ENCODE results near the gene CDC16. TPM values are rescaled to one million over a fixed set of nuclear protein-coding genes. Genes with fewer than 3 reads are reported as not detected.
"Not testable (repeated sequence)": the region's sequence is repeated elsewhere in the genome, so short reads cannot be mapped to it uniquely, and the experiment has no call there.

The CDC16 gene
- total and polyA plus RNA-seq, 7 experiments from 2014 or later: 20.1 to 108 (median 78.3) TPM

- ATAC-seq; H3K27ac ChIP-seq (ENCODE audit: low read depth, low read length); H3K36me3 ChIP-seq (ENCODE audit: control insufficient read depth in 2 of 3, insufficient read depth in 3 of 3, low read length in 3 of 3); H3K4me3 ChIP-seq (ENCODE audit: low read length); CTCF ChIA-PET; H3K27me3 Mint-ChIP-seq; intact Hi-C loops (cut with micrococcal nuclease); DNase-seq; H3K9me3 Mint-ChIP-seq; H3K4me3 Mint-ChIP-seq; H3K36me3 Mint-ChIP-seq; H3K27me3 ChIP-seq (ENCODE audit: control insufficient read depth in 2 of 2, insufficient read depth in 2 of 2, low read length in 2 of 2); H3K27ac Mint-ChIP-seq; H3K9me3 ChIP-seq (ENCODE audit: control insufficient read depth in 2 of 3, low read length in 3 of 3): not testable (repeated sequence)
- H3K4me1 ChIP-seq (ENCODE audit: control insufficient read depth in 2 of 2, insufficient read depth in 2 of 2, low read length in 2 of 2): peaks cover 6 to 23% of the 10 kb centered on the region in 2 donors
- peaks cover 10 to 52% (median 38%) of the 10 kb centered on the region in 7 donors for H3K4me1 Mint-ChIP-seq
- POLR2A ChIA-PET: interaction anchor here (0.8 kb wide), 1 partner anchor 37 kb away, joined by 3 read pairs; no protein-coding TSS in a partner anchor
Observed at GRCh38 chr13:114199526-114199925, 35.2 kb upstream of the CDC16 start.

- Histone ChIP-seq H3K27me3 (ENCODE audit: control insufficient read depth in 2 of 2, insufficient read depth in 2 of 2, low read length in 2 of 2) (no peaks in the 10 kb centered on the region), H3K27ac (ENCODE audit: low read depth, low read length) (no peak overlapping the region), H3K4me1 (ENCODE audit: control insufficient read depth in 2 of 2, insufficient read depth in 2 of 2, low read length in 2 of 2) (peaks cover 4 to 18% of the 10 kb centered on the region in 2 donors), H3K9me3 (ENCODE audit: control insufficient read depth in 2 of 3, low read length in 3 of 3) (peaks cover 0 to 8% (median 0%) of the 10 kb centered on the region in 3 experiments), H3K4me3 (ENCODE audit: low read length) (no peak overlapping the region), H3K36me3 (ENCODE audit: control insufficient read depth in 2 of 3, insufficient read depth in 3 of 3, low read length in 3 of 3) (no peaks in the 10 kb centered on the region)
- ATAC-seq: no peak
- POLR2A ChIA-PET: interaction anchor here (0.8 kb wide), 1 partner anchor 38 kb away, joined by 3 read pairs; no protein-coding TSS in a partner anchor
- DNase-seq: no peak
- intact Hi-C loops (cut with micrococcal nuclease): no loop called here
- H3K9me3 Mint-ChIP-seq: peaks cover 0 to 12% (median 0%) of the 10 kb centered on the region in 11 donors
- H3K4me1 Mint-ChIP-seq: peaks cover 9 to 52% (median 38%) of the 10 kb centered on the region in 7 donors
- peaks cover 0 to 2% (median 0%) of the 10 kb centered on the region in 5 donors for H3K36me3 Mint-ChIP-seq
- H3K27me3 Mint-ChIP-seq: peaks cover 0 to 3% (median 0%) of the 10 kb centered on the region in 5 donors
- H3K4me3 Mint-ChIP-seq: peak overlapping the region in 1 of 10 donors; percentile 55
- CTCF ChIA-PET: no interaction called here
- H3K27ac Mint-ChIP-seq: peak overlapping the region in 1 of 9 donors; percentile 30
Observed at GRCh38 chr13:114199954-114200353, 34.7 kb upstream of the CDC16 start.

GRCh38 chr13:114200399-114200911 lies 34.2 kb upstream of the CDC16 start:
- ATAC-seq (no peak), DNase-seq (no peak)
- ChIA-PET POLR2A (interaction anchor here (0.8 kb wide), 1 partner anchor 38 kb away, joined by 3 read pairs; no protein-coding TSS in a partner anchor), CTCF (interaction anchor here (0.6 kb wide), 1 partner anchor 111 kb away, joined by 4 read pairs; no protein-coding TSS in a partner anchor)
- peaks cover 0 to 8% (median 0%) of the 10 kb centered on the region in 3 experiments for H3K9me3 ChIP-seq (ENCODE audit: control insufficient read depth in 2 of 3, low read length in 3 of 3)
- peaks cover 6 to 48% (median 35%) of the 10 kb centered on the region in 7 donors for H3K4me1 Mint-ChIP-seq
- intact Hi-C loops (cut with micrococcal nuclease): no loop called here
- H3K4me3 Mint-ChIP-seq: peak overlapping the region in 1 of 10 donors; percentile 55
- peaks cover 0 to 2% (median 0%) of the 10 kb centered on the region in 5 donors for H3K36me3 Mint-ChIP-seq
- no peaks in the 10 kb centered on the region for H3K27me3 ChIP-seq (ENCODE audit: control insufficient read depth in 2 of 2, insufficient read depth in 2 of 2, low read length in 2 of 2)
- no peak overlapping the region for H3K4me3 ChIP-seq (ENCODE audit: low read length)
- H3K9me3 Mint-ChIP-seq: peaks cover 0 to 12% (median 0%) of the 10 kb centered on the region in 11 donors
- no peak overlapping the region for H3K27ac ChIP-seq (ENCODE audit: low read depth, low read length)
- no peaks in the 10 kb centered on the region for H3K36me3 ChIP-seq (ENCODE audit: control insufficient read depth in 2 of 3, insufficient read depth in 3 of 3, low read length in 3 of 3)
- peaks cover 0 to 3% (median 0%) of the 10 kb centered on the region in 5 donors for H3K27me3 Mint-ChIP-seq
- no peak overlapping the region for H3K27ac Mint-ChIP-seq
- peaks cover 0 to 16% of the 10 kb centered on the region in 2 donors for H3K4me1 ChIP-seq (ENCODE audit: control insufficient read depth in 2 of 2, insufficient read depth in 2 of 2, low read length in 2 of 2)

- H3K9me3 Mint-ChIP-seq: peaks cover 0 to 18% (median 0%) of the 10 kb centered on the region in 11 donors
- peaks cover 0 to 8% (median 0%) of the 10 kb centered on the region in 3 experiments for H3K9me3 ChIP-seq (ENCODE audit: control insufficient read depth in 2 of 3, low read length in 3 of 3)
- peaks cover 0 to 6% (median 0%) of the 10 kb centered on the region in 5 donors for H3K36me3 Mint-ChIP-seq
- H3K27me3 ChIP-seq (ENCODE audit: control insufficient read depth in 2 of 2, insufficient read depth in 2 of 2, low read length in 2 of 2): no peaks in the 10 kb centered on the region
- ChIA-PET CTCF (interaction anchor here (0.6 kb wide), 1 partner anchor 71 kb away, joined by 7 read pairs; no protein-coding TSS in a partner anchor), POLR2A (interaction anchor here (0.7 to 1.4 kb wide), 2 partner anchors 58 to 80 kb away, joined by 3 read pairs; no protein-coding TSS in a partner anchor)
- ATAC-seq: no peak
- DNase-seq: no peak
- H3K27me3 Mint-ChIP-seq: peaks cover 0 to 3% (median 0%) of the 10 kb centered on the region in 5 donors
- H3K4me1 Mint-ChIP-seq: peaks cover 10 to 46% (median 36%) of the 10 kb centered on the region in 7 donors
- intact Hi-C loops (cut with micrococcal nuclease): no loop called here
- H3K27ac Mint-ChIP-seq: peak overlapping the region in 3 of 9 donors; percentile 17 to 78 (median 67)
- H3K4me3 ChIP-seq (ENCODE audit: low read length): no peak overlapping the region
- peak overlapping the region in 2 of 10 donors; percentile 18 to 21 for H3K4me3 Mint-ChIP-seq
- no peak overlapping the region for H3K27ac ChIP-seq (ENCODE audit: low read depth, low read length)
- H3K4me1 ChIP-seq (ENCODE audit: control insufficient read depth in 2 of 2, insufficient read depth in 2 of 2, low read length in 2 of 2): peaks cover 0 to 16% of the 10 kb centered on the region in 2 donors
- no peaks in the 10 kb centered on the region for H3K36me3 ChIP-seq (ENCODE audit: control insufficient read depth in 2 of 3, insufficient read depth in 3 of 3, low read length in 3 of 3)
Observed at GRCh38 chr13:114202581-114202980, 32.1 kb upstream of the CDC16 start.

- CTCF ChIA-PET: no interaction called here
- Histone ChIP-seq H3K36me3 (ENCODE audit: control insufficient read depth in 2 of 3, insufficient read depth in 3 of 3, low read length in 3 of 3) (no peaks in the 10 kb centered on the region), H3K4me1 (ENCODE audit: control insufficient read depth in 2 of 2, insufficient read depth in 2 of 2, low read length in 2 of 2) (peaks cover 0 to 16% of the 10 kb centered on the region in 2 donors), H3K9me3 (ENCODE audit: control insufficient read depth in 2 of 3, low read length in 3 of 3) (peaks cover 0 to 8% (median 0%) of the 10 kb centered on the region in 3 experiments), H3K27ac (ENCODE audit: low read depth, low read length) (no peak overlapping the region), H3K4me3 (ENCODE audit: low read length) (no peak overlapping the region), H3K27me3 (ENCODE audit: control insufficient read depth in 2 of 2, insufficient read depth in 2 of 2, low read length in 2 of 2) (no peaks in the 10 kb centered on the region)
- Mint-ChIP-seq H3K36me3 (peaks cover 0 to 6% (median 0%) of the 10 kb centered on the region in 5 donors), H3K27me3 (peaks cover 0 to 3% (median 0%) of the 10 kb centered on the region in 5 donors), H3K4me1 (peaks cover 10 to 46% (median 36%) of the 10 kb centered on the region in 7 donors), H3K27ac (peak overlapping the region in 5 of 9 donors; percentile 1 to 78 (median 67)), H3K4me3 (peak overlapping the region in 2 of 10 donors; percentile 25), H3K9me3 (peaks cover 0 to 19% (median 0%) of the 10 kb centered on the region in 11 donors)
- ATAC-seq: peak; percentile 61
- intact Hi-C loops (cut with micrococcal nuclease): no loop called here
- POLR2A ChIA-PET: interaction anchor here (0.7 to 1.0 kb wide), 2 partner anchors 13 to 81 kb away, joined by 3 read pairs; no protein-coding TSS in a partner anchor
- peak in 4 of 9 donors; percentile 22 to 45 (median 30) for DNase-seq
Observed at GRCh38 chr13:114203536-114203935, 31.2 kb upstream of the CDC16 start.

GRCh38 chr13:114204894-114205293 lies 29.8 kb upstream of the CDC16 start:
- Histone ChIP-seq H3K27ac (ENCODE audit: low read depth, low read length) (no peak overlapping the region), H3K4me3 (ENCODE audit: low read length) (no peak overlapping the region), H3K27me3 (ENCODE audit: control insufficient read depth in 2 of 2, insufficient read depth in 2 of 2, low read length in 2 of 2) (no peaks in the 10 kb centered on the region), H3K9me3 (ENCODE audit: control insufficient read depth in 2 of 3, low read length in 3 of 3) (peaks cover 0 to 7% (median 0%) of the 10 kb centered on the region in 3 experiments), H3K4me1 (ENCODE audit: control insufficient read depth in 2 of 2, insufficient read depth in 2 of 2, low read length in 2 of 2) (peaks cover 0 to 16% of the 10 kb centered on the region in 2 donors), H3K36me3 (ENCODE audit: control insufficient read depth in 2 of 3, insufficient read depth in 3 of 3, low read length in 3 of 3) (no peaks in the 10 kb centered on the region)
- Mint-ChIP-seq H3K36me3 (peaks cover 0 to 6% (median 0%) of the 10 kb centered on the region in 5 donors), H3K9me3 (peaks cover 0 to 19% (median 0%) of the 10 kb centered on the region in 11 donors), H3K4me3 (no peak overlapping the region), H3K4me1 (peaks cover 10 to 54% (median 36%) of the 10 kb centered on the region in 7 donors), H3K27ac (peak overlapping the region in 2 of 9 donors; percentile 16 to 66), H3K27me3 (peaks cover 0 to 3% (median 0%) of the 10 kb centered on the region in 5 donors)
- DNase-seq (no peak), ATAC-seq (no peak)
- ChIA-PET POLR2A (interaction anchor here (1.0 kb wide), 1 partner anchor 15 kb away, joined by 3 read pairs; no protein-coding TSS in a partner anchor), CTCF (no interaction called here)
- intact Hi-C loops (cut with micrococcal nuclease): no loop called here
